ENCODE results near the gene PHF10.

PHF10 gene

DNA sequence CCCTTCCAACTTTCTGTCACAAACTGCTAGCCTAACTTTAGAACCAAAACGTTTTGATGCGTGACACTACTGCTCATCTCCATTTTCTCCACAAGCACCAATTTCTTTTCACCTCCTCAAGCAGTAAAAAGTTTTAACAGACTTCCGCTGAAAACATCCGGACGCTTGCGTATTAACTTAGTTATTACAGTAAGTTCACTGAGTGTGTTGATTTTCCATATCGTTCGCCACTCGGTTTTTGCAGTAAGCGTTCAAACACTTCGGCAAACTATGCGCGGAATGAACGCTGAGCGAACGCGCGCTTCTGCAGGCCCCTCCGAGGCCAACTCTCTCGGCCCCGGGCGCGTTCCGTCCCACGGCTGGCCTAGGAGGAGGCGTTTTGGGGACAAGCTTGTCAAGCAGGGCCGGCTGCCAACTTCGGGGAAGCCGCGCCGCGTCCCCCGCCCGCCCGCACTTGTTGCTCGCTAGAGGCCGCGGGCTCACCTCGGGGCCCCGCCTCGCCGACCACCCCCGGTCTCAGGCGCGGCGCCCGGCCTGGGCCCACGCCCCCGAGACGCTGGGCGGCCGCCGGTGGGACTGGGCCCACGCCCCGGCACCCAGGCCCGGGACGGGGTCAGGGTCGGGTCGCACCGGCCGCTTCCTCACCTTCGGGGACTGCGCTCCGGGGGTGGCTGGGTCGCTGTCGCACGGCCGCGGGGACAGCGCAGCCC, 945 bp downstream of the PHF10 start:
- DNase-seq (ENCODE audit: low read depth in 3 of 3), result peak; percentile 22 to 58 (median 31)

DNA sequence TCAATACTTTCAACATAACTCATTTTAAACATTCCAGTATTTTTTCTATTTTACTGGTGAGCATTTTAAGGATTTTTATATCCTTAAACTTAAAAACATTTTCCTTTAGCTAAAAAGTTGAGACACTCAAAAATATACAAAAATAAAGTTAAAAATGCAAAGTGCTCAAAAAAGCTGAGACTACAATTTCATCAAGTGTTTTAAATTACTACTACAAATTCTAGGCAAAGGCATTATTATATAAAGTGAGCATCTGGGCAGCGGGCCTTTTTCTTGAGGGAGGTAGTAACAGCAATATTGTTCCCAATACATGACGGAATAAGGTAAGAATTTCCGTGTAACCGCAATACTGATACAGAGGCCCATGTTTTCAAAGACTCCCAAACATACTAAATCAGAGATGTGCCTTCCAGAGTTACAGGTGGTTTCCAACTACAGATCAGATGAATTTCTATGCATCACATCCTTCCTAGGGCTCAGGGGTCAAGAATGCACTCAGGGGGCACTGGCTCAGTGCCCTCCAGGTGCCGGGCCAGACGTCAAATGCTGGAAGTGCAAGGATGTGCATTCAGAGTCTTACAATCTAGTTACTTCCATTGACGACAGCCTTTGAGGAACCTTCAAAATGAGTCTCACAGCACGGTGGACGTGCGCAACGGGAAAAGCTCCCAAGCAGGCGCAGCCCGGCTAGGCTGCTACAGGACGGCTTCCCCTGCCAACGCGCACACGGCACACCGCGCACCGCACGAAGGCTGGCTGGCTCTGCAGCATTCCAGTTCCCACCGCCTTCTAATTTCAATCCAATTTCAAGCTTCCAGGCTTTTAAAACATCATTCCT, 1.7 kb downstream of the PHF10 start:
- peak in 1 of 3 experiments; percentile 26 for DNase-seq (ENCODE audit: low read depth in 3 of 3)

DNA sequence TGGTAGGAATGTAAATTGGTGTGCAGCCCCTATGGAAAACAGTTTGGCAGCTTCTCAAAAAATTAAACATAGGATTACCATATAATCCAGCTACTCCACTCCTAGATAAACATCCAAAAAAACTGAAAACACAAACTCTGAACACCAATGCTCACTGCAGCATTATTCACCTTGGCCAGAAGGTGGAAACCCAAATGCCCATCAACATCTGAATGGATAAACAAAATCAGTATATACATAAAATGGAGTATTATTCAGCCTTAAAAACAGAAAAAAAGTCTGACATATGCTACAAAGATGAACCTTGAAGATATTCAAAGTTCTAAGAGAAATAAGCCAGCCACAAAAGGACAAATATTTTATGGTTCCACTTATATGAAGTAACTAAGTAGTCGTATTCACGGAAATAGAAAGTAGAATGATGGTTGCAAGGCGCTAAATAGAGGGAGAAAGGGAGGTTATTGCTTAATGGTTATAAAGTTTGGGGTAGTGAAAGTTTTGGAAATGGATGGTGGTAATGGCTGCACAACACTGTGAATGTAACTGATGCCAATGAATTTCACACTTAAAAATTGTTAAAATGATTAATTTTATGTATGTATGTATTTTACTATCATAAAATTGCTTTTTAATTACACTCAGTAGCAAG, 4.0 kb downstream of the PHF10 start:
- DNase-seq (ENCODE audit: low read depth in 3 of 3), result no peak

DNA sequence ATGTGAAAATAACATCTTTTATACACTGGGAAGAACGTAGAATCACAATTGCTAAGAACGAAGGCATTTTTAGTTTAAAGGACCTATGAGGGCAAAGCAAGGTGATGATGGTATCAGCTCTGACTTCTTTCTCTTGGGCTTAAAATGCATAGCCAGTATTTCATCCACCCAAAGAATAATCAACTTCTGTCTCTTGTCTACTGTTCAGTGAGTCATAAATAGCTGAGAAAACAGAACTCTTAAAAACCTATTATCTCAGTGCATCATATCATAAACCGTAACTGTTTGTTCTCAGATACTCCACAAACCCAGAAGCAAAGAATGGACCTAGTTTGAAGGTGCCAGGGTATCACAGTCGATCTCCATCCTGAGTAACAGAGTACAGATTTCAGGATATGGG, 5.2 kb downstream of the PHF10 start:
- no peak for DNase-seq (ENCODE audit: low read depth in 3 of 3)

DNA sequence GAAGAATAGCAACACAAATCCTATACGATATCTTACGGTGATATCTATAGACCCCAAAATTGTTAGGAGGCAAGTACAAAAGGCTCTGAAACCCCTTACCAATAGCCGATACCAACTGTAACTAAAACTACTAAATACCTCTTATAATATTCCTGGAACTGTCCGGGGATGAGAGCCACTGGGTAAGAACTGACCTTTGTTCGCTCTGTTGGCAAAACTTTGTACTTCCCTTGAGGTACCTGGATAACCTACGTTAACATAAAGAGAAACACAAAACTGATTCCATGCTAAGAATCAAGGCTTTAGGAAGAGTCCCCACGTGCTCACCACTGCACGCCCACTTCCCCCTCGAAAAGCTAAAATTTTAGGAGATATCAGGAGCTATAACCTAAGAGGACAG, 9.7 kb downstream of the PHF10 start:
- DNase-seq (ENCODE audit: low read depth in 3 of 3), result no peak

DNA sequence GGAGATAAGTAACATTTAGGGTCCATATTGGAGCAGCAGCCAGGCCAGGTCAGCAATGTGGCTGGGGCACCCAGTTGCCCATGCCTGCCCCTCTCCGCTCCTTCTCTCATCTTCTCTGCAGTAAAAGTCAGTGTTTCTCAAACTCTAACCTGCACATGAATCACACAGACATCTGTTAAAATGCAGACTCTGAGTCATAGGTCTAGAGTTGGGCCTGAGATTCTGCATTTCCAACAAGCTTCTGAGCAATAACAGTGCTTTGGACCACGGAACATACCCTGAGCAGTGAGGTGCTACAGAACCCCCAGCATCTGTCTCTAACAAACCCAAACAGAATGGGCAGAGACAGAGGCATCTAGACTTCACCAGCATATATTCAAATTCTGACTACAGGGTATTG, 10.1 kb downstream of the PHF10 start:
- DNase-seq (ENCODE audit: low read depth in 3 of 3), result no peak

- no peak for DNase-seq (ENCODE audit: low read depth in 3 of 3)
These were observed 14.3 kb downstream of the PHF10 start for GRCh38 chr6:169710009-169710408.

DNA sequence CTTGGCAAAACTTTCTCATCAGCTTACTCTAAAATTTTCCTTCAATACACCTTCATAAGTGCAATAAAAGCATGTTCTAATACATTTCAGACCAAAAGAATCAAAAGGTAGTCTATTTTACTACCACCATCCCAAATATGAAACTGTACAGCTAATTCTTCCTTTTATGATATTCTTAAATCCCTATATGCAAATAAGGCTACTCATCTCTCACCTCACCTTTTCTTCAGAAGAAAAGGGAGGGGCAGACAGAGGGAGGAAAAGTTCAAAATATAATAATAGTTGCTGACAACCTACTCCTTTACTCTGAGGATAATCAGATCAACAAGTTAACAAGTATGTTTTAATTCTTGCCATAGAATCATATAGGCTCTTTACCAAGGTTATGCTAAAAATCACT, 15.0 kb downstream of the PHF10 start:
- no peak for DNase-seq (ENCODE audit: low read depth in 3 of 3)

- DNase-seq (ENCODE audit: low read depth in 3 of 3), result no peak
These were observed 16.5 kb downstream of the PHF10 start for GRCh38 chr6:169707772-169708171.

GRCh38 chr6:169702840-169703246, 21.5 kb downstream of the PHF10 start:
- DNase-seq (ENCODE audit: low read depth in 3 of 3), result no peak

- peak; percentile 97 to 98 (median 98) for DNase-seq (ENCODE audit: low read depth in 3 of 3)
These were observed 22.1 kb downstream of the PHF10 start, which contains the start of the genes C6orf120 and WDR27 for GRCh38 chr6:169701954-169702839. Gene C6orf120 (plus strand): TSS chr6:169702126. CDS start chr6:169702460, 334 bp downstream. Gene WDR27 (minus strand): TSS chr6:169702029. CDS start chr6:169689005, 13,024 bp downstream.

GRCh38 chr6:169701311-169701953, 22.9 kb downstream of the PHF10 start:
- DNase-seq (ENCODE audit: low read depth in 3 of 3), result no peak

GRCh38 chr6:169700296-169700695, 24.0 kb downstream of the PHF10 start:
- DNase-seq (ENCODE audit: low read depth in 3 of 3), result no peak

DNA sequence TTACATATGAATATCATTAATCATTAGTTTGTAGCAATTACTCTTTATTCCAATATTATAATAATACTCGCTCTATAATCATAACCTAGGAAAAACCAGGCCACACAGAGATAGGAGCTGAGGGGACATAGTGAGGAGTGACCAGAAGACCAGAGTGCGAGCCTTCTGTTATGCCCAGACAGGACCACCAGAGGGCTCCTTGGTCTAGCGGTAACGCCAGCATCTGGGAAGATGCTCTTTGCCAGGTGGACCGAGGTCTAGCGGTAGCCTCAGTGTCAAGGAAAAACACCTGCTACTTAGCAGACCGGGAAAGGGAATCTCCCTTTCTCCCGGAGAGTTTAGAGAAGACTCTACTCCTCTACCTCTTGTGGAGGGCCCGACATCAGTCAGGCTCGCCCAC, 27.2 kb downstream of the PHF10 start:
- DNase-seq (ENCODE audit: low read depth in 3 of 3), result peak in 1 of 3 experiments; percentile 22

- no peak for DNase-seq (ENCODE audit: low read depth in 3 of 3)
These were observed 29.2 kb downstream of the PHF10 start for GRCh38 chr6:169695131-169695530.

GRCh38 chr6:169692516-169692915, 31.8 kb downstream of the PHF10 start:
- no peak for DNase-seq (ENCODE audit: low read depth in 3 of 3)

DNA sequence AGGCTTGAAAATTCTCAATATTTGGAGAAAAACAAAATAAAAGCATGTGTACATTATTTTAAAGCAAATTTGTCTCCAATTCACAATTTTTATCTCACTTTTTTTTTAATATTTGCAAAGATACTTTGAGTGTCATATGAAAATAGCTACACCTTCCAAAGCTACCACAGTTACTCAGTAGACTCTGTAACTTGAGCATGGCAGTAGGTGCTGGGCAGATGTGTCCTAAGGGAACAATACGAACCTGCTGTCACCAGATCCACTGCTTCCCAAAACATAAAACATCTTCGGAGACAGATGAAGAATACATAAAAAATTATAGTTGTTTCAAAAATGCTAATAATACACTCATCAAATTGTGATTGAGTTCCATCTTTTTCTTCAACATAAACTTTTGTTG, 33.0 kb downstream of the PHF10 start:
- no peak for DNase-seq (ENCODE audit: low read depth in 3 of 3)

DNA sequence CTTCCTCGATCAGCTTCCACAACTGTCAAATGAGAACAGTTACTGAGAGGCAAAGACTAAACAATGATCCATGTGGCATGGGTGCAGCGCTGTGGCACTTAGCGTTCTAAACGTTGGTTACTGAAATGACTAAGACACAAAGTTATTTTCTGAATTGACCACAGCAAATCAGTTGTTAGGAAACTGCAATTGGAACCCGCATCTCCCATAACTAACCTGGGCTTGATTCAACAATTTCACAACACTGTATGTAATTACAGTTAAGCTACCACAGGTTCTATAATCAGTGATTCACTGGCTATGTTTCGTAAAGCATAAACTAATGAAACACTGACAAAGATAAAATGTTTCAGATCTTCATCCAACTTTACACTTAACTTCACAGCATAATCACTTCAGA, 35.0 kb downstream of the PHF10 start:
- no peak for DNase-seq (ENCODE audit: low read depth in 3 of 3)

- DNase-seq (ENCODE audit: low read depth in 3 of 3), result no peak
These were observed 38.4 kb downstream of the PHF10 start for GRCh38 chr6:169685860-169686259.

- no peak for DNase-seq (ENCODE audit: low read depth in 3 of 3)
These were observed 40.2 kb downstream of the PHF10 start for GRCh38 chr6:169684056-169684455.

- DNase-seq (ENCODE audit: low read depth in 3 of 3), result no peak
These were observed 46.0 kb downstream of the PHF10 start for GRCh38 chr6:169678342-169678741.
